KMS-11 (cell line): ENCODE data around the gene SIGLEC1.

Source experiments
- H2AFZ ChIP-seq: fragments of 200-600 bp; sonication (generic); 2 replicates; pipeline ENCODE4 v1.6.1; 2016; ENCODE audit warnings: antibody characterized with exemption, mixed run types, low read depth
- H3K27ac ChIP-seq: fragments of 200-600 bp; sonication (generic); 2 replicates; pipeline ENCODE4 v1.6.1; 2016; ENCODE audit warnings: mild to moderate bottlenecking, mixed run types
- H3K27me3 ChIP-seq: fragments of 200-600 bp; sonication (generic); 2 replicates; pipeline ENCODE4 v1.6.1; 2017; ENCODE audit warnings: mild to moderate bottlenecking, low read depth, mixed run types, moderate library complexity; ENCODE audit not compliant: insufficient read depth
- H3K36me3 ChIP-seq: fragments of 200-600 bp; sonication (generic); 2 replicates; pipeline ENCODE4 v1.6.1; 2017; ENCODE audit warnings: mild to moderate bottlenecking, mixed run types; ENCODE audit not compliant: insufficient read depth
- H3K4me1 ChIP-seq: fragments of 200-600 bp; sonication (generic); 2 replicates; pipeline ENCODE4 v1.6.1; 2016; ENCODE audit warnings: mild to moderate bottlenecking, low read depth, mixed run types; ENCODE audit not compliant: poor library complexity, severe bottlenecking
- H3K4me2 ChIP-seq: fragments of 200-600 bp; sonication (generic); 2 replicates; pipeline ENCODE4 v1.7.0; 2016; ENCODE audit warnings: mild to moderate bottlenecking, mixed run types
- H3K4me3 ChIP-seq: fragments of 200-600 bp; sonication (generic); IDR thresholded peaks from 2 replicates; pipeline ENCODE4 v1.6.1; 2017; ENCODE audit warnings: low read depth, low read length, mixed read lengths; ENCODE audit not compliant: insufficient read depth
- H3K79me2 ChIP-seq: fragments of 200-600 bp; sonication (generic); 2 replicates; pipeline ENCODE4 v1.6.1; 2016; ENCODE audit warnings: low read depth, mixed run types; ENCODE audit not compliant: insufficient read depth
- H3K9ac ChIP-seq: fragments of 200-600 bp; sonication (generic); 2 replicates; pipeline ENCODE4 v1.6.1; 2016; ENCODE audit warnings: mild to moderate bottlenecking, mixed run types
- H4K20me1 ChIP-seq: fragments of 200-600 bp; sonication (generic); 2 replicates; pipeline ENCODE4 v1.6.1; 2016; ENCODE audit warnings: mild to moderate bottlenecking, mixed run types; ENCODE audit not compliant: insufficient read depth
- CTCF ChIP-seq: fragments of 200-600 bp; sonication (generic); conservative IDR thresholded peaks from 2 replicates; pipeline ENCODE4 v1.6.1; 2017; ENCODE audit warnings: low read depth, mild to moderate bottlenecking, antibody characterized with exemption, low read length, moderate library complexity, mixed read lengths

SIGLEC1 gene

GRCh38 chr20:3663031-3663701, 49.2 kb downstream of the SIGLEC1 start, which contains the start of gene GFRA4:
Gene GFRA4, minus strand, starts transcription at chr20:3663399. Its CDS starts 0 bp downstream, at chr20:3663399.
- no peaks in the 10 kb centered on the region for H3K36me3 ChIP-seq
- H3K4me1 ChIP-seq: no peaks in the 10 kb centered on the region
- no peak within 1 kb of the TSS for H3K27ac ChIP-seq
- no peak for TF ChIP-seq CTCF
- H3K4me2 ChIP-seq: no peak within 1 kb of the TSS
- H4K20me1 ChIP-seq: no peaks in the 10 kb centered on the region
- H3K27me3 ChIP-seq: no peaks in the 10 kb centered on the region
- no peak within 1 kb of the TSS for H3K9ac ChIP-seq
- H3K4me3 ChIP-seq: no peak within 1 kb of the TSS
- no peak within 1 kb of the TSS for H2AFZ ChIP-seq
- no peaks in the 10 kb centered on the region for H3K79me2 ChIP-seq
